GM18861 (cell line): ENCODE results near the gene CRNKL1.
A peak's percentile ranks its signal among the peaks of the same experiment; 100 is the strongest.

Experiments
- ATAC-seq: cut with Tn5 transposase; IDR thresholded peaks from one replicate; pipeline ENCODE4 v1.9.1; 2021; ENCODE audit not compliant: unreplicated experiment

CRNKL1 gene

DNA sequence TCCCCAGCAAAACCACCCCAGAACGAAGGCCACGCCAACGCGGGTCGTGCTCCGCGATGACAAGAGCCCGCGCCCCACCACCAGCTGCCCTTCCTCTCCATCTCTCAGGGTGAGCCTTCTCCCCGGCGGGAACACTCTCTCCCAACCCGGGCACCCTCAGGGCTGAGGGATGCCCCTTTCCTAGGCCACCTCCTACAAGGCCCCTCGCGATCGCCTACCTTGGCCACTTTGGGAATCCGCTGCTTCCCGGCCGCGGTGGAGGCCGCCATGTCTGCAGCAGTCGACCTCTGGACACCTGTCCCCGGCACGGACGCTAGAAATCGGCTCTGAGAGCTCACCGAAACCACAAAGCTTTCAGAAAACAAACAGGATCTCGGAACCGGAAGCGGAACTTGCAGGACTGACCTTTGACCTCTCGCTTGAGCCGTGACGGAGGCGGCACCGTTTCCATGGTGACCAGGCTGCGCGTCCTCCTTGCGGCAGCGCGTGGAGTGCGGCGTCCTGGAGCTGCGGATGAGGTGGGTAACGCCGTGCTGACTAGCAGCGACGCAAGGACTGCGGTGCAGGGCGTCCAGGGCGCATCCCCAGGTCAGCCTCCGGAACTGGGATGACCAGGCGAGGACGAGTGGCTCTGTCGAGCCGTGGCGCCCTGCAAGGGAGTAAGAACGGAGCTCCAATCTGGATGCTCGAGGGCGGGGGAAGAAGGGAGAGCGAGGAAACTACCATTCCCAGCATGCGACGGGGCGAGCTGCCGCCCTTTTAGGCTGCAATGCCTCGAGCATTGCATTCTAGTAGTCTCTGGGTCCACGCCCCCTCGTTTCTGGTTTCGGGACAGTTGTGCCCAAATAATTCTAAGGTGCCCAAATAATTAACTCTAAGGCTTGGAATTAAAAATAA, at the start of gene CRNKL1, which contains the start of gene CFAP61:
Gene CRNKL1, minus strand, starts transcription at position 393 of the 897 bp plus-strand sequence. Its CDS starts 124 bp downstream, at position 269.
Gene CFAP61, plus strand, starts transcription at position 459 of the 897 bp plus-strand sequence. CDS start 4,122 bp downstream, outside the sequence.
- peak; percentile 87 for ATAC-seq

DNA sequence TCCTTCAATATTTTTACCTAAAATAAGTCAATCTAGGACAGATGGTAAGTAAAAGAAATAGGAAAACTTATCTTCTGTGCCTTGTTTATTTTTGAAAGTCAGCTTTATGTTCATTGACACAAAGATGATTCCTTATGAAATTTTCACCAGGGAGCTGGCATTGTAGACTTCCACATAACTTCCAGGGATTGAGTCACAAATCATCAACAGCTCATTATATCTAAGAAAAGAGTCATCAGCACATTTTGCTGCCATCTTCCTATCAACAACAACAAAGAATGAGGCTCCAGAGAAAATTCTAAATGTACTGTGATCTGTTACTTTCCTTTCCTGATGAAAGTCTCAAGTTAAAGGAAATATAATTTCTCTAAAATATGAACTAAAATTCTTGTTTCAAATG, 48.6 kb upstream of the CRNKL1 start:
- ATAC-seq, result no peak

DNA sequence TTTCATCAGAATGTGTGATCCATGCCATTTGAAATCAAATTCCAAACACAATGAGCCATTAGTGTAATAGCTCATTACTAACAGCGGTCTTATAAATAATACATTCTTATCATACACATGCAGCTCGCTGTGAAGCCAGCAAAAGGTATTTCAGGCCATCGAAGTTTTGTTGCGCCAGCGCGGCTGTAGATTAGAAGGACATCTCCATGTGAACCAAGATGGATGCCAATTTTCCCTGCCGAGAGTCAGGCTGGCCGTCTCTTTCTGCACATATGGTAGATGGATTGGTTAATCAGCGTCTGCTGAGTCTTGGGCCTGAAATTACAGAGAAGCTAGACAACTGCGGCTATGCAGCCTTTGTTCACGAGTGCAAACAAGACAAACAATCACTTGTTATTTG, 44.2 kb upstream of the CRNKL1 start:
- no peak for ATAC-seq

DNA sequence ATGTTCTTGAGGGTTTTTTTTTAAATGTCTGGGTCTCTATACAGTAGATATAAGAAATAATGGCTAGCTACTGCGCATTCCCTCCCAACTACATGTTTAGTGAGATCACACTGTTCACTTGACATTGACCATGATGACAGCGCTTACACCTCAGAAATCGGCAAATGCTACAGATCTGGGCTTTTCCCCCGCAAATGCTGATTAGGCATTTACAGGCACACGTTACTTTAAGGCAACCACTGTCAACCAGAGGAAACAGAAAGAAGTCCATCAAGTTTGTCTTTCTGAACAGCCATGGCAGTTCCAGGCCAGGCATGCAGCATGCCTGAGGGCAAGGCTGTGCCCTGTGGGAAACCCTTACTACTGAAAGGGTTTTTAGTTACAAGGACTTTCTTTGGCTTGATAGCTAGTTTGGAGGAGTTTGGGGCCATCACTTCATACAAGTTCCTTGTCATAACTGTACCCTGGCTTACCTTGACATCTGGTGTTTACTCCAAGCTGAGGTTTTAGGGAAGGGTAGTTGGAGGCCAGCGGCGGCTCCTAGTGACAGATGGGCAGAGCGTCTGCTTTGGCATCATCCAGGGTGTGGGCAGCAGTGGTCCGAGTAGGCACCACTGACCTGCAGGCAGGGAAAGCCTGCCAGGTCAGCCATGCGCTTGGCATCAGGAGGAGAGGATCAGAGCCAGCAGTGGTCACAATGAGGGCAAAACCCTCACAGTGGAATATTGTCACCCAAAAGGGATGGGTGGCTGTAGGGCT, 43.0 kb upstream of the CRNKL1 start:
- no peak for ATAC-seq

DNA sequence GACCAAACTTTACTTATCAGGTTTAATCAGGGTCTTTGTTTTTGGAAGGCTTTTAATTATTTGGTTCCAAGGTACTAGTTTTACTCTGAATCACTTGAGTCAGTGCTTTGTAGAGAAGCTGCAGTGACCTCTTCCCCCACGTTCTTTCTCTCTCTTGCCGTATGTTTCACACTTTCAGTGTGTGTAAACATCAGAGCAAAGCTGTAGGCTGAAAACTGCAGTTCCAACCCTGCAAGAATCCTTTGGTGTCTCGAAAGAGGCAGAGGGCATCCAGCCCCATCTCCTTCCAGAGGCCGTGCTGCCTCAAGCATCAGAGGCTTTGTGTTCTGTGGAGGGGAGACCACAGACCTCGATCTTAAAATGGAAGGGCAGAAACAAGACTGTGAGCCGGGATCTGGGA, 42.1 kb upstream of the CRNKL1 start:
- ATAC-seq, result no peak

DNA sequence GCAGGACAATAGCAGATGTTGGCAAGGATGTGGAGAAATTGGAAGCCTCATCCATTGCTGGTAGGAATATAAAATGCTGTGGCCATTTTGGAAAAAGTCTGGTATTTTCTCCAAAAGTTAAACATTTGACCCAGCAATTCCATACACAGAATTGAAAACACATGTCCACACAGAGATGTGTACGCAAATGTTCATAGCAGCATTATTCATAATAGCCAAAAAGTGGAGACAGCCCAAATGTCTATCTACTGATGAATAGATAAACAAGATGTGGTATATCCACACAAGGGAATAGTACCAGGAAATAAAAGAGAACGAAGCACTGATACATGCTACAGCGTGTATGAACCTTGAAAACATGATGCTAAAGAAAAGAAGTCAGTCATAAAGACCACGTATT, 40.6 kb upstream of the CRNKL1 start:
- ATAC-seq, result no peak

DNA sequence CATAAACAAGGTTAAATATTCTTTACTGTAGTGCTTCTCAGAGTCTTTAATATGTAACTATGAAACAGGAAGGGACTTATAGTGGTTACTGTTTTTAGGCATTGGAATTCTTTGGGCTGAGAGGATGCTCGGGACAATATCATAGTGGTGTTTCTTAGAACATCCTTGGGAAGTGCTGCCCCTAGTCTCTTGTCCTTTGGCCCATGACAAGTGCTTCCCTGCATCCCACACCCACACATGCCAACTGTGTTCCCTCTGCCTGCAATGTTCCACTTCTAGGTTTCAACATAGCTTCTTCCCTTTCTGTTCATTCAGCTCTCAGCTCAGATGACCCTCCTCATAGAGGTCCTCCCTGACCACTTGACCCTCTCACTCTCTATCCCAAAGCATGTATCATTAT, 37.7 kb upstream of the CRNKL1 start:
- ATAC-seq, result no peak

DNA sequence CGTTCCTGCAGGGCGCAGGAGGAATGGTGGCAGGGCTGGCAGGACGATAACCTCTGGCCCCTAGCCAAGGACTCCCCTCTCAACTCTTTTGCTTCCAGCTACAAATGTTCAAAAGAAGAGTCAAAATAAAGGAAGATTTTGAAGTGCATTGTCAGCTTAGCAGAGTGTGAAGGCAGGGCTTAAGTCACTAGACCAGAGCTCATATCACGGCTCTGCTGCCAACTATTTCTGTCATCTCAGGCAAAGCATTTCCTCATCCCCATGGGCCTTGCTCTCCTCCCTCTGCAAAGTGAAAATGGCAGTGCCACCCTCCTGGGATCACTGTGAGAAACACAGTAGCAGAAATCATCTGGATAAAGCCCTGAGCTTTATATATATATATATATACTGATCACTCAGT, 36.8 kb upstream of the CRNKL1 start:
- ATAC-seq, result no peak

DNA sequence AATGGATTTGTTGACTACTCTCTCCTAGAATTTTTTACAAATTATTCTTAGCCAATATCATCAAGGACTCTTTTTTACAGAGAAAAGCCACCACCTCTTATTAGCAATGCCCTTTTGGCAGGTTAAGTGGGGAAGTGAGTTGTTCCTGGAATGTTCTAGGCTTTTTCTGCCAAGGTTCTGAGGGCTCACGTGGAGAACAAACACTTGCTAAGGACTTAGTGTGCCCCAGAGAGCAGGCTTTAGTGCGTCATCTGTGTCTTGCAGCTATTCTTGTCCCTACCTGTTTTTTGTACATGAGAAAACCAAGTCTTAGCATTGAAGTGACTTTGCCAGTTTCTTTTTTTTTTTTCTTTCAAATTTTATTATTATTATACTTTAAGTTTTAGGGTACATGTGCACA, 33.5 kb upstream of the CRNKL1 start:
- no peak for ATAC-seq

DNA sequence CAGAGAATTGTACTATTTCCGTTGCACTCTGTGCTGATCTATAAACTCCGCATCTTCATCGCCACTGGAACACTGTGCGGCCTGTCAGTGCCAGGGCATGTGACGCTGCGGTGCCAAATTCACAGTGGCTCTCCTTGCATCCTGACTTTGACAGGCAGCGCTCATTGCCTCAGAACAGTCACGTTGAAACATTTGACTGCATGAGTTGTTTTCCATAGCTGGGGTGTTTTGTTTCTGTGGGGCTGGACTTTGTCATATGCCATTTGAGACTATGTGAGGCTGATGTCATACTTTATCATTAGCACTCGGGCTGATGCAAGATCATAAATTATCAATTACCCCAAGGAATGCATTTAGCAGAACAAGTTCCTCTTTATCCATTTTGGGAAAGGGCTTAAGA, 32.8 kb upstream of the CRNKL1 start:
- no peak for ATAC-seq

DNA sequence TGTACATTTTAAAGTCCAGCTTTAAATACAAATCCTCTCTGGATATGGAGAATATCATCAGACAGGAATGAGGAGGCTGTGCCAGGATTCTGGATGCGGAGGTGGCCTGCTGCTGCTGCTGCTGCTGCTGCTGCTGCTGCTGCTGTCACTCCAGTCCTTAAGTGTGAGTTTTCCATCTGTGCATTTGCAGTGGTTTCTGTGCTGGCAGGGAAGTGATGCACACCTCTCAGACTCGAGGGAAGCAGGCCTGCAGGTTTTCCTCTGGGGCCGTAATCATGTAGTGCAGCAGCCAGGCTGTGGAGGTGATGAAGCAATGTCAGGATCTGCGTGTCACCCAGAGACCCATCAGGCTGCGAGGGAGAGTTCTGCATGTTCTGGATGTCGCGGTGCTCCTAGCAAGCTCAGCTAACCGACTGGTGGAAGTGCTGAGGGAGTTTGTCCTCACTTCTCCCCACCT, 32.1 kb upstream of the CRNKL1 start:
- no peak for ATAC-seq

DNA sequence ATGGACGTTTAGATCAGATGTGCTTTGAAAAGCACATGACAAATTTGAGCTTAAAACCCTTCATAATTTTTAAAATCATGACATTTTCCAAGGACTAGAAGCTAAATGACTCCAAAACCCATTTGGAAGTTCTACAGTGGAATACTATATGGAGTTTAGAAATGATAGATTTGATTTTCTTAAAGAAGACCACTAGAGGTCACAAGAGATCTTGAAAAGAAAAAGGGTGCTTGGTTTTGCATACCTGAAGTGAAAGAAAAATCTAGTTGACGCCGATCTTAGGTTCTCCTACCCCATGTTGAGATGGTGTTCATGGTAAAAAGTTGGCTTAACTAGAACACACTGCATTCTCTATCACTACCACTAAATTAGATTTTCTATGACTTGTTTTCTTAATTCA, 31.5 kb upstream of the CRNKL1 start:
- no peak for ATAC-seq

DNA sequence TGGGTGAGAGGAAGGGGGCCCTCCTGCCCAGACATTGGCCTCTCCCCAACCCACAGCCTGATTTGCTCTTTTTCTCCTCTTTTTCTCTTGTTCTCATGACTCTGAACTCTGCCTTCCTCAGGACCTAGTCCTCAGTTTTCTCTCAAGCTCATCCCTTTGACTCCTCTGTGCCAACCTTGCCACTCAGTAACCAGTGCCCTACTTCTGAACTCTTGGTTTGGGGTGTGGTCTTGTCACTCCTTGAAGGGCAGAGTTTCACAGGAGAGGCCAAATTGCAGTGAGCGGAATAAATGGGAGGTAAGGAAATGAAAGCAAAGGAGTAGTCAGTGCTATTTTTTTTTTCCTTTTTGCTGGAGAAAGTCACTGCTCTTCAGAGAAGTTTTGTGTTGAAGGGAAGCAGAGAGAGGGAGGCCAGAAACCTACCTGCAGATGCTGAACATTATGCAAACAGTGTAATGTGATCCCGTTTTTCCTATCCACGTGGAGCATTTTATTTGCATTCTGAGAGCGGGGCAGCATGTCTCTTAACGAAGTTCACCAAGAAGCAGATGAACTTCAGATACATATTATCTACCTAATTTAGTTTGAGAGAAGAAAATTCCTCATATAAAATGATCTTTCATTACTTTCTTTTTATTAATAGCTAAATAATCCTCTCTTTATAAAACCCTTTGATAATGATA, 27.0 kb upstream of the CRNKL1 start:
- no peak for ATAC-seq

DNA sequence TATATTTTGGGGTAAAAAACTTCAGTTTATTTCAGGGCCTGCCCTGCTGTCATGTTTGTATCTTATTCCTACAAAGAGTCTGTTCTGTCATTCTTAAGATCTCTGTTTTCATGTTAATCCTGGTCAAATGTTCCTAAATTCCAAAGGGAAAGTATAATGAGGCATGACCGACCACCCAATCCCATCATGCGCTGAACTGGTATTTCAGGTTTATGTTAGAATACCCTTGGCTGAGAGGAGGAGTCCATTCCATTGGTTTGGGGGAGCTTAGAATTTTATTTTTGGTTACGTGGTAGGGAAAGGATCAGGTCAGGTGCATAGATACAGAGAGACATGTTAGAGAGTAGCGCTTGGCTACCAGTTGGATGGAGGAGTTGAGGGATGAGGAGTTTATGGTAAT, 25.8 kb upstream of the CRNKL1 start:
- no peak for ATAC-seq

DNA sequence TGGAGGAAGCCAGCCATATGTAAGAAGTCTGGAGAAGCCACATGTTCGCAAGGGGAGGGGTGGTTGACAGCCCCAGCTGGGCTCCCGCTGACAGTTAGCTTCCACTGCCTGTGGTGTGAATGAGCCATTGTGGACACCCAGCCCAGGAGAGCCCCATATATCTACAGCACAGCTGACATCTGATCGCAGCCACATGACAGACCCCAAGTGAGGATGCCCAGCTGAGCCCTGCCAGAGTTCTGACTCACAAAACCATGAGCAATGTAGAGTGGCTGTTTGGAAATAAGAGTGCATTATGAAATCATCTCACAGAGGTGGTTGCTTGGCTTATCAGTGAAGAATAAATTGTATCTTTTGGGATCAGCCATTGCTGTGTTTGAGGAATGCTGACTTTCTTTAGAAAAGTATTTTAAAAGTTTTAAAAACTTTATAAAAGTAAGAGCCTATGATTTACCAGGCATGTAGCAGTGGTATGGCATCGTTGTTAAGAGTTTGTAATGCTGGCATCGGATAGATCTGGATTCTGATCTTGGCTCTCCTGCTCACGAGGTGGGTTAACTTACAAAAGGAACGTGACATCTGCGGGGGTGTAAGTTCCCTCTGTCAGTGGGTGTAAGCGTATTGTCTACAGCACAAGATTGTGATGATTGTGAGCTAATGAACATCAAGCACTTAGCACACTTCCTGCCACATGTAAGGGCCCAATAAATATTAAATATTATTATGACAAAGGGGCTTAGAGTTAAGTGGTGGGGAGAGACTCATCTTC, 24.2 kb upstream of the CRNKL1 start:
- no peak for ATAC-seq

DNA sequence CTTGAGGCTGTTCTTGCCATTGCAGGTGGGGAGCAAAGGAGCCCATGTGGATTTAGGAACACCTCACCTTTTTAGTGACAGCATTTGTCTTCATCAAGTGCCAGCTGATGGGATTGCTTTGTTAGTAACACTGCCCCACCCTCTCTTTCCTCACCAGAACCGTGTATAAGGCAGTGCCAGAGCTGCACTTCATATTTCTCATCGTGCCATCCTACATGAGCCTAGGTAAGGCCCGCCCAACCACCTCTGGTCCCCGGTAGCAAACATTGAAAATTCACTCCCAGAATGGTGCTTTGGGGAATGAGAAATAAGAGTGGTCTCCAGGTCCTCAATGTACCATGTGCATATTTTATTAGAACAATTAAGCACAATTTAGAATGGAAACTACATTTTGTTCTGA, 22.8 kb upstream of the CRNKL1 start:
- no peak for ATAC-seq

DNA sequence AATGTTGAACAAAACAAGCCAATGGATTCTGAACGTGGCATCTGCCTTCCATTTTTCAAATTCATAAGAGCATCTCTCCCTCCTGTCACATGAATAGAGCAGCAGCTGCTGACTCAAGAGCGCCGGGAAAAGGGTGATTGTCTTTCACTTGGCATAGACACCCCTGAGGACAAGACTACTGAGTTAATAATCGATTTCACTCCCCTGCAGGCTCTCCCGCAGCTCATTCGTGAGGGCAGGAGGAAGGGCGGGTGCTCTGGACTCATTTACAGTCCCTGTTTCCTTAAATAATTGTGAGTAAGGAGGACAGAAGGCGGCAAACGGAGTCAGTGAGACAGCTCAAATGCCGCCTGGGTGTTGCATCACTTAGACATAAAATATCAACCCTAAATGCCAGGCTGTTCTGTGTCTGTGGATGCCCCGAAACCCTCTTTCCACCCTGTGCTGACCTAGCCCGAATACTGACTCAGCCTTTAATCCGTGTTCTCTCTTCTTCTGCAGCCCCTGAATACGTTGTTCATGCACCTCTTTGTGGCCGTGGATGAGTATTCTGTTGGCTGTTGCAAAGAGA, 21.6 kb upstream of the CRNKL1 start:
- no peak for ATAC-seq

DNA sequence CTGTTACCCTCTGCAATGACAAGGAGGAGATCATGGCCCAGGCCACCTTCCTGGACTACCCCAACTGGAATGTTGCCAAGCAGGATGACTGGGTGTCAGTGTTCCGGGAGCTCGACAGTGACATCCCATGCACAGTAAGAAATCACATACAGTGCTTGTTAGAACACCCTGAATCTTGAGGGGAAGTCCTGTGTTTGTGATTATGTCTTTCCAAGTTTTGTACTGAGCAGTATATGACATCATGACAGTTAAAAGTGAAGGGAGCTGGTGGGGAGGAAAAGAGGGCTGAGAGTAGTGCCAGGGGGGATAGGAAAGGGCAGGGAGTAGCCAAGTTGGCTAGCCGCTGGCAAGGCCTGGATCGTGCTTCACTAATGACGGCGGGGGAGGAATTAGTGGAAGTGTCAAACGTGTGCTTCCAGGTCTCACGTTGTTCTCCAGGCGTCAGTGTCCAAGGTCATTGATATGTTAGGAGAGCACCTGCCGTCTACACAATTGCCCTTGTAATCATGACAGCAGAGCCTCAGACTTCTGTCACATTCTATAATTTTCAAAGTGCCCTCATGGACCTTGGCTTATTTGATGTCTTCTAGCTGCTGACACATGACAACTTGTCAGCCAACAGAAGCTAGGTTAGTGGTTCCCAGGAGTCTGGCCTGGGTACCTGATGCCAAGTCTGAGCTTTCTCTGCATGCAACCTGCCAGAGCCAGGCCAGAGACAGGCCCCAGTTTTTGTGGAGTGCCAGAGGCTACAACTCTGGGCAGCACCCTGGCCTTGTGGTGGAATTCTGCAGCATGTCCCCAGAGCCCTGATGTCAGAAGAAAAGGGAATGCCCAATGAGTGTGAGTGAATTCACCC, 18.8 kb upstream of the CRNKL1 start:
- no peak for ATAC-seq

DNA sequence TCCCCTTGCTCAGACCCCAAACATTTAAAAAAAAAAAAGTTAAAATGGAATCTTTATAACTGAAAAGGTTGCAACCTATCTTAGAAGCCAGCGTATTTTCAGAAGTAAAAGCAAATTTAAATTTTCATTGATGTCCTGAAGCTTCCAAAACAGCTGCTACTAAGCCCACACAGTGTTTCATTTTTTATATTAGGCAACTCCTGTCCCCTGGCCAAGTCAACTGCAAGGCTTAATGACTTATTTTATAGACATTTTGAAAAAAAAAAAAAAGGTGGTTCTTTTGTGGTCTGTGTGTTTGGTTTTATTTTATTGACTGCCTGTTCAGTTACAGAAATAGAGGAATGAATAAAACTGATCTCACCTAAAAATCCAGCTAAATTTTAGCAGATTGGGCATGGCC, 13.1 kb upstream of the CRNKL1 start:
- ATAC-seq, result no peak
